Choroid plexus epithelial cell (primary cell): ENCODE measurements around the gene BCL6B.

ENCODE experiments used
- DNase-seq: peaks from one replicate; pipeline ENCODE4 v3.0.0-alpha.2; 2010; ENCODE audit warnings: low read depth
- H3K4me3 ChIP-seq: 2 replicates; pipeline ENCODE4 v1.5.1; 2011; ENCODE audit warnings: low read depth, mild to moderate bottlenecking, control low read depth, low read length, moderate library complexity
- TF ChIP-seq, protein P1 (sequence below): conservative IDR thresholded peaks from 2 replicates; pipeline ENCODE4 v1.5.1; 2011; ENCODE audit warnings: low read depth, mild to moderate bottlenecking, control low read depth, inconsistent platforms, low read length, moderate library complexity

Gene BCL6B

DNA sequence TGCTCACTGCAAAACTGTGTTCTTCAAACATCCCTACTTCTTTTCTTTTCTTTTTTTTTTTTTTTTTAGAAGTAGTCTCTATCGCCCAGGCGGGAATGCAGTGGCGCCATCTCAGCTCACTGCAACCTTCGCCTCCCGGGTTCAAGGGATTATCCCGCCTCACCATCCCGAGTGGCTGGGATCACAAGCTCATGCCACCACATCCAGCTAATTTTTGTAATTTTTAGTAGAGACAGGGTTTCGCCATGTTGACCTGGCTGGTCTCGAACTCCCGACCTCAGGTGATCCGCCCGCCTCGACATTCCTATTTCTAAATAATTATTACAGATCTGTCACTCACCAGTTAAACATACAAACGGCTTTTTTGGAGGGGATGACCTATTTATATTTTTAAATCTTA, 11.4 kb upstream of the BCL6B start:
- TF ChIP-seq, protein P1, sequence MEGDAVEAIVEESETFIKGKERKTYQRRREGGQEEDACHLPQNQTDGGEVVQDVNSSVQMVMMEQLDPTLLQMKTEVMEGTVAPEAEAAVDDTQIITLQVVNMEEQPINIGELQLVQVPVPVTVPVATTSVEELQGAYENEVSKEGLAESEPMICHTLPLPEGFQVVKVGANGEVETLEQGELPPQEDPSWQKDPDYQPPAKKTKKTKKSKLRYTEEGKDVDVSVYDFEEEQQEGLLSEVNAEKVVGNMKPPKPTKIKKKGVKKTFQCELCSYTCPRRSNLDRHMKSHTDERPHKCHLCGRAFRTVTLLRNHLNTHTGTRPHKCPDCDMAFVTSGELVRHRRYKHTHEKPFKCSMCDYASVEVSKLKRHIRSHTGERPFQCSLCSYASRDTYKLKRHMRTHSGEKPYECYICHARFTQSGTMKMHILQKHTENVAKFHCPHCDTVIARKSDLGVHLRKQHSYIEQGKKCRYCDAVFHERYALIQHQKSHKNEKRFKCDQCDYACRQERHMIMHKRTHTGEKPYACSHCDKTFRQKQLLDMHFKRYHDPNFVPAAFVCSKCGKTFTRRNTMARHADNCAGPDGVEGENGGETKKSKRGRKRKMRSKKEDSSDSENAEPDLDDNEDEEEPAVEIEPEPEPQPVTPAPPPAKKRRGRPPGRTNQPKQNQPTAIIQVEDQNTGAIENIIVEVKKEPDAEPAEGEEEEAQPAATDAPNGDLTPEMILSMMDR, result no peak
- peak overlapping the region; percentile 99 for H3K4me3 ChIP-seq
- no peak for DNase-seq

- peak overlapping the region; percentile 99 for H3K4me3 ChIP-seq
- TF ChIP-seq, protein P1, result no peak
- DNase-seq, result no peak
Observed at GRCh38 chr17:7011942-7012254, 11.0 kb upstream of the BCL6B start.

- DNase-seq, result peak; percentile 98
- TF ChIP-seq, protein P1, result peak; percentile 55
- peak overlapping the region; percentile 99 for H3K4me3 ChIP-seq
Observed at GRCh38 chr17:7014261-7014994, 8.4 kb upstream of the BCL6B start.

GRCh38 chr17:7014995-7015958, 7.6 kb upstream of the BCL6B start:
- DNase-seq, result peak; percentile 91
- TF ChIP-seq, protein P1, result no peak
- H3K4me3 ChIP-seq, result peak overlapping the region; percentile 99

GRCh38 chr17:7016418-7016817, 6.4 kb upstream of the BCL6B start:
- TF ChIP-seq, protein P1, result no peak
- no peak overlapping the region for H3K4me3 ChIP-seq
- no peak for DNase-seq

DNA sequence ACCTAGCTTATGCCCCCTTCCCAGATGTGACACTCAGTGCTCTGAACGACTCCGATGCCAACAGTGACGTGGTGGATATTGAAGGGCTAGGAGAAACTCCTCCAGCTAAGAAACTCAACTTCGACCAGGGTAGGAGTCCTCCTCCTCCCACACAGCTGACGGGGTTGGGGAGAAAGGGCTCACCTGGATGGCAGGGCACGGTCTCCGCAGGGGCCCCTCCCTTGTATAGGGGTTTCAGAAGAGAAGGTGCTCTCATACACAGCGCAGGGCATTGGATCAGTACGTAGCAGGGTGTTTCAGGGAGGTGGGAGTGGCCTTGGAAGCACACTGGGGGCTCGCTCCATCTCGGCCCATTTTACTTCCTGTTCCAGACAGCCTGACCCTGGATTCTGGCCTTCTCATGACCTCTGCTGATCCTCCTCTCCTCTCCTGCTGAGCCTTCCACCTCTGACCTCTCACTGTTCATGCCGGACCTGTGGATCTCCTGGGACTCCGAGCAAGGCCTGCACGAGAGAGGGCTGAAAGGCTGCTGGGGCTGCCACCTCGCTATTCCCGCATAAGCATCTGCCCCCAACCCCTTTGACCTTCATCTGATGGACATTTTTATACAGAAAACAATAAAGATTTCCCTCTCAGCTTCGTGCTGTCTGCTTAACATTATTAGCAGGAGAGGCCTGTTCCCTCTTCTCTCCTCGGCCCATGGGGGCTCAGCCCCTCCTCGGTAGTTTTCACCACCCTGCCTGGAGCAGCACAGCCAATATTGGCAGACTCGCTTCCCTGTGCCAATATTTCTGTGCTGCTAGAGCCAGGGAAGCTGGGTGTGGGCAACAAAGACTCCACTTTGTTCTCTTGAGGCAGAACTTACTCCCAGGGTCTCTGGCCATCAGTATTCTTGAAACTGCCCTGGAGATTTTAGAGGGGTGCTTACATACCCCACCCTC, 5.7 kb upstream of the BCL6B start:
- TF ChIP-seq, protein P1, result no peak
- no peak for DNase-seq
- no peak overlapping the region for H3K4me3 ChIP-seq
